Small intestine (tissue), 7 donors: ENCODE data around the gene BRD3OS. TPM values are rescaled to one million over a fixed set of nuclear protein-coding genes. Genes with fewer than 3 reads are reported as not detected.
"Not testable (repeated sequence)": the region's sequence is repeated elsewhere in the genome, so short reads cannot be mapped to it uniquely, and the experiment has no call there.

Source experiments
- DNase-seq, 2 donors: peaks; one replicate each; pipeline versions ENCODE4 v3.0.0 to v3.0.0-alpha.2; 2013
- FAIRE-seq: peaks from 2 replicates; lab custom pipeline; 2012; peaks lifted over from hg19 to GRCh38; lab: Jason Lieb, UNC
- H3K27ac ChIP-seq, 3 donors: one replicate each; pipeline ENCODE4 v1.5.1; 2013; ENCODE audit warnings: low read length in 2 of 3, mild to moderate bottlenecking in 2 of 3, control low read depth in 1 of 3, inconsistent platforms in 1 of 3, low read depth in 1 of 3, moderate library complexity in 1 of 3
- H3K27me3 ChIP-seq, 3 donors: one replicate each; pipeline ENCODE4 v1.6.1; 2013; ENCODE audit warnings: low read length in 3 of 3, inconsistent platforms in 1 of 3; ENCODE audit not compliant: control insufficient read depth in 3 of 3, insufficient read depth in 3 of 3
- H3K36me3 ChIP-seq, 3 donors: one replicate each; pipeline ENCODE4 v1.6.1; 2013; ENCODE audit warnings: low read length in 3 of 3, inconsistent platforms in 1 of 3, low read depth in 1 of 3, mild to moderate bottlenecking in 1 of 3, moderate library complexity in 1 of 3; ENCODE audit not compliant: control insufficient read depth in 3 of 3, insufficient read depth in 2 of 3
- H3K4me1 ChIP-seq, 3 donors: one replicate each; pipeline ENCODE4 v1.6.1; 2013; ENCODE audit warnings: low read length in 2 of 3, inconsistent platforms in 1 of 3, low read depth in 1 of 3, mild to moderate bottlenecking in 1 of 3, moderate library complexity in 1 of 3; ENCODE audit not compliant: control insufficient read depth in 3 of 3, insufficient read depth in 2 of 3
- H3K4me3 ChIP-seq, 3 donors: one replicate each; pipeline ENCODE4 v1.5.1; 2013; ENCODE audit warnings: low read length in 3 of 3, control low read depth in 1 of 3, inconsistent platforms in 1 of 3, low read depth in 1 of 3, mild to moderate bottlenecking in 1 of 3, moderate library complexity in 1 of 3
- H3K9me3 ChIP-seq, 2 donors: one replicate each; pipeline ENCODE4 v1.6.1; 2013; ENCODE audit warnings: low read depth in 1 of 2, low read length in 1 of 2; ENCODE audit not compliant: control insufficient read depth in 2 of 2, insufficient read depth in 1 of 2
- WGBS, 3 donors: extraction: QIAGEN DNeasy Blood & Tissue Kit; methylation state at CpG; one replicate each; pipeline ENCODE4 v1.1.7; 2013; 5-methylcytosine and 5-hydroxymethylcytosine counted together
- polyA plus RNA-seq, 4 donors: library from polyadenylated mRNA; stranded (reverse) in 3 of 4; unstranded in 1 of 4; fragments of 200-250 nt in 3 of 4; fragments of 120-200 nt in 1 of 4; gene quantifications; one replicate each; pipeline versions ENCODE4 v1.2.1 to v1.2.3, GENCODE V29; 2013
- donor health status: healthy with polysubstance abuse.
- donor health status: control.
- donor health status: control.
- donor health status: Bipolar disorder and iron deficiency.
- donor health status: healthy.

BRD3OS gene
- polyA plus RNA-seq, 4 donors: 2.0 to 7.6 (median 4.1) TPM

DNA sequence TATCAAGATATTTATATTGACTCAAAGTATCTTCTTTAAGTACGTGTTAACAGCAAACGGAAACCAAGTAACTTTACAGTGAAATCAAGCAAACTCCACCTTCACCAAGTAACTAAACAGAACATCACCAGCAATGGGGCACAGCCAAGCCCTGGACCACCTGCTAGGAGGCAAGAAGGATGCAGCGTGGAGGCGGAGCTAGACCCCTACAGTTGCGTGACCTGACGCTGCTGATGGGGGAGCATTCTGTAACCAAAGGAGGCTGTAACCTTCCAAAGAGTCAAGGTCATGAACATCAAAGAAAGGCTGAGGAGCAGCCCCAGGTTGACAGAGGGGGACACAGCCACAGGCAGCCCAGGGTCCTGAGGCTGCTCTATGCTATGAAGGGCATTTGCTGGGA, 39.2 kb upstream of the BRD3OS start:
- peaks cover 0 to 35% (median 0%) of the 10 kb centered on the region in 3 donors for H3K36me3 ChIP-seq
- H3K9me3 ChIP-seq: no peaks in the 10 kb centered on the region
- WGBS, 3 donors: 75 to 89% (median 78%) methylated on average over 6 of the region's 6 CpGs
- H3K4me3 ChIP-seq: no peak overlapping the region
- DNase-seq (no peak), FAIRE-seq (no peak)
- H3K4me1 ChIP-seq: peaks cover 0 to 43% (median 0%) of the 10 kb centered on the region in 3 donors
- H3K27ac ChIP-seq: no peak overlapping the region
- H3K27me3 ChIP-seq: no peaks in the 10 kb centered on the region

- Histone ChIP-seq H3K27ac (no peak overlapping the region), H3K36me3 (peaks cover 0 to 26% (median 0%) of the 10 kb centered on the region in 3 donors), H3K4me3 (no peak overlapping the region), H3K9me3 (no peaks in the 10 kb centered on the region), H3K27me3 (no peaks in the 10 kb centered on the region), H3K4me1 (peaks cover 0 to 34% (median 0%) of the 10 kb centered on the region in 3 donors)
- DNase-seq (peak; percentile 25 to 28), FAIRE-seq (no peak)
- 70 to 81% (median 74%) methylated on average over 13 of the region's 13 CpGs for WGBS, 3 donors
Measured at GRCh38 chr9:133986774-133987445, 38.4 kb upstream of the BRD3OS start.

DNA sequence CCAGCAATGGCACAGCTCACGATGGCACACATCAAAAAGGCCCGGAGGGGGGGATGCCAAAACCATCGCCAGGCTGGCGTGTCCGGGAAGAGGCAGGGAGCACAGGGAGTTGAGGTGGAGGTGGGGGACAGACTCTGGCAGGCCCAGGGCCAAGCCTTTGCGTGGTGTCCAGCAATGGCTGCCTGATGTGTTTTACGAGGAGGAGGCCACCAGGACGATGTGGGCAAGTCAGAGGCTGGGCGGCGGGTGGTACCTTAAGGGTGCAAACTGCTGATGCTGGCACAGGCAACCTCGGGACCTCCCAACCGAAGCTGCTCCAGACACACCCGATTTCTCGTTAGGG, 37.9 kb upstream of the BRD3OS start:
- no peaks in the 10 kb centered on the region for H3K9me3 ChIP-seq
- no peak for DNase-seq
- peaks cover 0 to 29% (median 0%) of the 10 kb centered on the region in 3 donors for H3K4me1 ChIP-seq
- H3K27ac ChIP-seq: no peak overlapping the region
- FAIRE-seq: no peak
- H3K36me3 ChIP-seq: peaks cover 0 to 24% (median 0%) of the 10 kb centered on the region in 3 donors
- 89 to 92% (median 90%) methylated on average over 14 of the region's 14 CpGs for WGBS, 3 donors
- H3K27me3 ChIP-seq: no peaks in the 10 kb centered on the region
- no peak overlapping the region for H3K4me3 ChIP-seq

- Histone ChIP-seq H3K27ac (no peak overlapping the region), H3K9me3 (no peaks in the 10 kb centered on the region), H3K4me3 (no peak overlapping the region), H3K36me3 (peaks cover 0 to 24% (median 0%) of the 10 kb centered on the region in 3 donors), H3K4me1 (peaks cover 0 to 23% (median 0%) of the 10 kb centered on the region in 3 donors), H3K27me3 (no peaks in the 10 kb centered on the region)
- WGBS, 3 donors: 81 to 86% (median 84%) methylated on average over 16 of the region's 16 CpGs
- DNase-seq: no peak
- FAIRE-seq: no peak
Measured at GRCh38 chr9:133987946-133988665, 37.2 kb upstream of the BRD3OS start.

- H3K4me3 ChIP-seq, H3K27ac ChIP-seq, DNase-seq, H3K27me3 ChIP-seq, FAIRE-seq, H3K9me3 ChIP-seq: not testable (repeated sequence)
- peaks cover 0 to 26% (median 0%) of the 10 kb centered on the region in 3 donors for H3K4me1 ChIP-seq
- peaks cover 0 to 24% (median 0%) of the 10 kb centered on the region in 3 donors for H3K36me3 ChIP-seq
- WGBS, 3 donors: 85 to 91% (median 89%) methylated on average over 14 of the region's 14 CpGs
Measured at GRCh38 chr9:133988771-133989170, 36.5 kb upstream of the BRD3OS start.

- Histone ChIP-seq H3K4me3 (peak overlapping the region in 2 of 3 donors; percentile 67 to 78), H3K9me3 (no peaks in the 10 kb centered on the region), H3K36me3 (peaks cover 0 to 24% (median 0%) of the 10 kb centered on the region in 3 donors), H3K27me3 (no peaks in the 10 kb centered on the region), H3K4me1 (peaks cover 0 to 30% (median 0%) of the 10 kb centered on the region in 3 donors), H3K27ac (peak overlapping the region in 2 of 3 donors; percentile 97 to 99)
- no peak for FAIRE-seq
- peak; percentile 31 to 51 for DNase-seq
- 60 to 70% (median 62%) methylated on average over 24 of the region's 24 CpGs for WGBS, 3 donors
Measured at GRCh38 chr9:133989625-133990365, 35.5 kb upstream of the BRD3OS start.

GRCh38 chr9:133990366-133991213, 34.7 kb upstream of the BRD3OS start:
- 7 to 27% (median 27%) methylated on average over 29 to 31 of the region's 31 CpGs for WGBS, 3 donors
- Histone ChIP-seq H3K4me3 (peak overlapping the region; percentile 40 to 78 (median 67)), H3K27ac (peak overlapping the region; percentile 82 to 99 (median 97)), H3K27me3 (no peaks in the 10 kb centered on the region), H3K4me1 (peaks cover 0 to 28% (median 0%) of the 10 kb centered on the region in 3 donors), H3K9me3 (no peaks in the 10 kb centered on the region), H3K36me3 (peaks cover 0 to 22% (median 0%) of the 10 kb centered on the region in 3 donors)
- FAIRE-seq (no peak), DNase-seq (peak; percentile 83 to 96)
